NCI-H187 (cell line): Measurements from ENCODE around the gene ZNF148.
"Not testable (repeated sequence)": the region's sequence is repeated elsewhere in the genome, so short reads cannot be mapped to it uniquely, and the experiment has no call there.

Source experiments
- DNase-seq, 2 experiments: peaks; one replicate each; lab custom pipeline; 2025; lab: John Stamatoyannopoulos, UW

The ZNF148 gene

DNA sequence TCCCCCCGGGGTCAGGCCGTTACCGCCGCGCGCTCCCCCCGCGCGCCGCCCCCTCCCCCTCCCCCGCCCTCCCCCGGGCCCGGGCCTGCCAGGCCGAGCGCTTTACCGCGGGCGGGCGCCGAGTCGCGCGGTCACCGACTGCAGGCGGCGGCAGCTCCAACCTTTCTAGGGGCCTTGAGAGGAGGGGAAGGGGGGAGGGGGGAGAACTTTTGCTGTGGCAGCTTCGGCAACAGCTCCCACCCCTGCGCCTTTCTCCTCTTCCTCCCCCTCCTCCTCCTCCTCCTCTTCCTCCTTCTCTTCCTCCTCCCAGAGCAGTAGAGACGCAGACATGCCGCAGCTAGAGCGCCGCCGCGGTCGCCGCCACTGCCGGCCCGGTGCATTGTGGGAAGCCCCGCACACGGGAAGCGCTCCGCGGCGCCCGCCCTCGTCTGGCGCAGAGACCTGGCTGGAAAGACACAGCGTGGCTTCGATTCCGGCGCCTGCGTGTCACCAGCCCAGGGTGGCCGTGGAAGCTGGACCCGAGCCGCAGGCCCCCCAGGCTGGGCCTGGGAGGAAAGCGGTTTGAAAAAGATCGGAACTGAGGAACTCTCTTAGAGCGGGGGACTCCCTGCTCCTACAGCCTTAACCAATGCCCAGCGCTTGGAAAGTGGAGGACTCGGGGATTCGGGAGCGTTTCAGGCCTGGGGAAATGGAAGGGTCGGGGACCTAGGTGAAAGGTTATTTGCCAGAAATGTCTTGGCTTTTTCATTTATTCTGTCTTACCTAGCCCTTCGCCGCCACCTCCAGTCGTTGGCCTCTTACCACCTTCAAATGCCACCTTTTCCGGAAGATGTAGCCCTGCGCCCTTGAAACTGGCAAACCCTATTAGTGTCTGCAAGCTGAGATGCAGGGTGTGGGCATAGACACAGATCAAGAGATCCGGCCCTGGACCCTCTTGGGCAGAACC lies at the start of gene ZNF148:
TSS of gene ZNF148 (minus strand) at position 330 of the 946 bp plus-strand sequence. CDS start 61,685 bp downstream, outside the sequence.
- DNase-seq = peak; percentile 61 to 75

DNA sequence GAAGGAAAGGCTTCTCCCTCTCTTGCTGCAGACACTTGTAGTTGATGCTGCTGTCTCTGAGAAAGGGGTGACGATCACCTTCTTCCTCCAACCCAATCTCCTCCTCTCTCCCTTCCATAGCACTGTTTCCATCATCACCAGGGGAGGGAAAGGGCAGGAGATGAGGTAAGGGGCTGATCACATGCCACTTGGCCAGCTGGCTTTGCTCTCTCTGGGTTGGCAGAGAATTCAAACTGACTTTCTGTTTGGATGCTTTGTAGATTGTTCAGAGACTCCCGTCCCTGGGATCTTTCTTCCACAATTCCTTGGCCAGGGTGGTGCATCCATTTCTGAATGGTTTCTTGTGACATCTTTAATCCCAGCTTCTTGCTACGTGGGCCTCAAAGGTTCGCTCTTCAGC lies 43.2 kb upstream of the ZNF148 start:
- DNase-seq = no peak

DNA sequence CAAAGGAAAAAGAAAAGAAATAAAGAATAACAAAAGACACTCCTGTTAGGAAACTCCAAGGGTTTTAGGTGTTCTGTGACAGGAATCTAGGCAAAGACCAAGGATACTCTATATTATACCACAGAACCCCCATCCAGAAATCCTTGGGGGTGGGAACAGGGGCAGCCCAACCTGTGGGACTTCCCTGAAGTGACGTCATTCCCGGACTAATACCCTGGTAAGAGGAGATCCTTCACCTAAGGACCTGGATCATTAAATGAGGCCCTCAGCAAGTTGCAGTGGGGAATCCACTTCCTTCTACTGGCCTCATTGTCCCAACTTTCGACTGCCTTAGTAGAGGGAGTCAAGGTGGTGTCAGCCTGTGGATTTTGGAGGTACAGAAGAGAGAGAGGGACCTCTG lies 41.1 kb upstream of the ZNF148 start:
- no peak for DNase-seq

- DNase-seq = no peak
These were observed 39.5 kb upstream of the ZNF148 start for GRCh38 chr3:125414669-125415068.

GRCh38 chr3:125410922-125411321 lies 35.8 kb upstream of the ZNF148 start:
- DNase-seq = no peak

GRCh38 chr3:125406070-125406469 lies 30.9 kb upstream of the ZNF148 start:
- no peak for DNase-seq

DNA sequence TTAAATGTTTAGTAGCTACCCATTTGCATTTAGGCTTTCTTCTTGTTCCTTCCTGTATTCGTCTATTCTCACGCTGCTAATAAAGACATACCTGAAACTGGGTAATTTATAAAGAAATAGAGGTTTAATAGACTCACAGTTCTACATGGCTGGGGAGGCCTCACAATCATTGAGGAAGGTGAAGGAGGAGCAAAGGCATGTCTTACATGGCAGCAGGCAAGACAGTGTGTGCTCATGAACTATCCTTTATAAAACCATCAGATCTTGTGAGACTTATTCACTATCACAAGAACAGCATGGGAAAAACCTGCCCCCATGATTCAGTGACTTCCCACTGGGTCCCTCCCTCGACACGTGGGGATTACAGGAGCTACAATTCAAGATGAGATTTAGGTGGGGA lies 30.4 kb upstream of the ZNF148 start:
- DNase-seq = not testable (repeated sequence)

DNA sequence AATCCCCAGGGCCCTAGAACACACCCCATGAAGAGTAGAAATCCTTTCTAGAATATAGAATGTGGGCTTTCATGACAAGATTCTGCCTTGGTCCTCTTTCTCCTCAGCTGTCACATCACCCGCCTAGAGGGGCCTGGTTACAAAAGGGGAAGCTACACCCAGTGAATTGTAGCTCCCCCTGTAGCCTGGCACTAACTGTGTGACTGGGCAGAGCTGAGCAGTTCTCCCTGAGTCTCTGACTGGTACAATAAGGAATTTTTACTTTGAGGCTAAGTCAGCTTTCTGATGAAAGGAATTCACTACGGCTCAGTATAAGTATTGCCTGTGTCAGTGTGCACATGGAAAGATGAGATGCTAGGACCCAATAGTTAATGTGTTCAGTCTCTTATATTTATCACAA lies 28.7 kb upstream of the ZNF148 start:
- no peak for DNase-seq

- no peak for DNase-seq
These were observed 27.5 kb upstream of the ZNF148 start for GRCh38 chr3:125402639-125403038.

DNA sequence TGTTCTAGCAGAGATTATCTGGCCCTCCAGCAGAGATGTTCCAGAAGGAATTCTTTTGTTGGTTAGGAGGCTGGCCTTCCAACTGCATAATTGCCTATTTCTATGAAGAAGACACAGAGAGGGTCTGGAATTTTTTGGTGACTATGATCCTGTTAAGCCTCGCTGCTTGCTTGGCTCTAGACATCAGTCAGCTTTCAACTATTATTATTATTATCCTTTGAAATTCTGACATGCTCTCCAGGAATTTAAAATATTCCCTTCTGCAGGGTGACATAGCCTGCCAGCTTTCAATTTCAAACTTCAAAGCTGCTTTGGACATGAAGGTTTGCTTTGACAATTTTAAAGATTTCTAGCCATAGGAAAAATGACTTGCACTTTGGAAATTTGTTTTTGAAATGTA lies 26.3 kb upstream of the ZNF148 start:
- DNase-seq = no peak

GRCh38 chr3:125398952-125399351 lies 23.8 kb upstream of the ZNF148 start:
- DNase-seq = no peak

GRCh38 chr3:125395091-125395490 lies 20.0 kb upstream of the ZNF148 start:
- DNase-seq = no peak

GRCh38 chr3:125394406-125394805 lies 19.3 kb upstream of the ZNF148 start:
- DNase-seq = no peak

GRCh38 chr3:125389282-125389681 lies 14.2 kb upstream of the ZNF148 start:
- no peak for DNase-seq

GRCh38 chr3:125388369-125388768 lies 13.2 kb upstream of the ZNF148 start:
- not testable (repeated sequence) for DNase-seq

DNA sequence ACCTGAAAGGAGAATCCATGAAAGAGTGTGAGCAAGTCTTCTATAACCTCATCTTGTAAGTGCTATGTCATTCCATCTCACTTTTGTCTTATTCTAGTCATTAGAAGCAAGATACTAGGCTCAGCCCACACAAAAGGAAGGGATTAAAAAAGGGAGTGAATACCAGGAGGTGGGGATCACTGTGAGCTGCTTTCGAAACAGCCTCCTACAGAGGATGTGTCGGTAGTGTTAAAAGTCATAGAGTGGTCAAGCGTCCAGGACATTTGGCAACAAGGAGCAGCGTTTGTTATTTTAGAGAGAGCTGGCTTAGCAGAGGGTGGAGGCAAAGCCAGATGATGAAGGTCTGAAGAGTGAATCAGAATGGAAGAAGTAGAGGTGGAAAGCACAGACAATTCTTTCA lies 11.7 kb upstream of the ZNF148 start:
- DNase-seq = no peak

DNA sequence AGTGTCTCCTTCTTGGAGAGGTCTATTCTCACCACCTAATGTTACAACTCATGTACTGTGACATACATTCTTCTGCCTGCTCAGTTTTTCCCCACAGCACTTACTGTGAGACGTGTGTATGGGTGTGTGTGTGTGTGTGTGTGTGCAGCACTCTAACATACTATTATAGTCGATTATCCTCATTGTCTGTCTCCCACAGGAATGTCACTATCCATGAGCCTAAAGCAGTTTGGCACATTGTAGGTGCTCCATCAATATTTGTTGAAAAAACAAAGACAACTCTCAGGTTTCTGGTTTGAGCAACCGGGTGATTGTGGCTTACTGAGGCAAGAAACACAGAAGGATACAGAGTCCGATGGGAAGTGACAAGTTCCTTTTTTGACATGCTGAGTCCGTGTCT lies 8.6 kb upstream of the ZNF148 start:
- DNase-seq = no peak

GRCh38 chr3:125382298-125382697 lies 7.2 kb upstream of the ZNF148 start:
- no peak for DNase-seq

DNA sequence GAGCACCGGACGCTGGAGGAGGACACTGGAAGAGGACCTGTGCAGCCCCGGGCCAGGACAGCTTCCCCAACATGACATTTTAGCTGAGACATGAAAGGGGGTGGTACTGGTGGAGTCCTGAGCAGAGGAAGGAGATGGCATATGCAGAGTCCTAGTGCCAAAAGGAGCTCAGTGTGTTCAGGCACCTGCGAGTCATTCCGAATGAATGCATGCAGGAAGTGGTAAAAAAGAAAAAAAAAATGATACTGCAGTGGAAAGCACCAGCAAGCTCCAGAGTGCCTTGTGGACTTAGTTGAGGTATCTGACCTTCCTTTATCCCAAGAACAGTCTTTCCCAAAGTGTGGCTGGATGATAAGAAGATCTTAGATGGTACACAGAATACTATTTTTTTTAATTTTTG lies 6.6 kb upstream of the ZNF148 start:
- no peak for DNase-seq

- no peak for DNase-seq
These were observed 6.2 kb upstream of the ZNF148 start for GRCh38 chr3:125381314-125381713.

- DNase-seq = no peak
These were observed 4.4 kb upstream of the ZNF148 start for GRCh38 chr3:125379483-125379882.

GRCh38 chr3:125378762-125379161 lies 3.6 kb upstream of the ZNF148 start:
- DNase-seq = no peak

- DNase-seq = no peak
These were observed 990 bp upstream of the ZNF148 start for GRCh38 chr3:125375950-125376679.
